Activated T-cell treated with anti-CD3 and anti-CD28 coated beads for 24 hours (primary cell): ENCODE data around the gene FTO.

Experiments used
- DNase-seq: peaks from one replicate; pipeline ENCODE4 v3.0.0-alpha.2; 2020; ENCODE audit warnings: low read depth

FTO gene

DNA sequence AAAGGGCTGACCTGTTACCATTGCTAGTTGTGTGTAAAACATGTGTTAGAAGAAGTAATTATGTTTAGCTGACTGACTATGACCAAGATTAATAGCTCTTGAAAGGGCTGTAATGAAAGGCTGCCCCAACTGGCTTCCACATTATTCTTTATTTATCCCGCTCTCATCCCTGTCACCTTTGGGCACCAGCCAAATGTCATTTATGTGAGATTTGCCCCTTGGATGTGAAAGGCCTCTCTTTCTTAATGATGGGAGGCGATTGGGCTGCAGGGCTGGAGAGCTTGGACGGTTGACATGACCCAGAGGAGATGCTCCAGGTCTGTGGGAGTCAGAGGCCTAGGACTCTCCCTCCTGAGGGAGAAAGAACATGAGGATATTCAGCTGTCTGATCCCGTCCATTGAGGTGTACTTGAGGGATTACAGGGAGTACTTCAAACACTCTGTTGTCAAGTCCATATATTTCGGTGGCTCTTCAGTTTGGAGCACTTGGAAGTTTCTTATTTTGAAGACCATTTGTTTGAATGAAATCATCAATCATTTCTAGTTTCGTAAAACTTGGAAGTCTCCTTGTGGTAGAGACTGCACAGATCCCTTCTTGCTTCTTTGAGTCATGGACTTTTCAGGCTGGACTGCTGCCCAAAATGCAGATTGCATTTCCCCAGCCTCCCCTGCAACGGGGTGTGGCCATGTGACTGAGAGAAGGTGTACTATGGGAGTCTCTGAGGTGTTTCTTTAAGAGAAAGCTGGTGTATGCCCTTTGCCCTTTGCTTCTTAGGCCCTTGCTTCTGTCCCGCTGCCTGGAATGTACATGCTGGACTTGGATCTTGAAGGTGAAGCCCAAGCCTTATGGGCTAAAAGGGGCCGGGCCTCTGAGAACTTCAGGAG is 51.3 kb downstream of the FTO start:
- no peak for DNase-seq

DNA sequence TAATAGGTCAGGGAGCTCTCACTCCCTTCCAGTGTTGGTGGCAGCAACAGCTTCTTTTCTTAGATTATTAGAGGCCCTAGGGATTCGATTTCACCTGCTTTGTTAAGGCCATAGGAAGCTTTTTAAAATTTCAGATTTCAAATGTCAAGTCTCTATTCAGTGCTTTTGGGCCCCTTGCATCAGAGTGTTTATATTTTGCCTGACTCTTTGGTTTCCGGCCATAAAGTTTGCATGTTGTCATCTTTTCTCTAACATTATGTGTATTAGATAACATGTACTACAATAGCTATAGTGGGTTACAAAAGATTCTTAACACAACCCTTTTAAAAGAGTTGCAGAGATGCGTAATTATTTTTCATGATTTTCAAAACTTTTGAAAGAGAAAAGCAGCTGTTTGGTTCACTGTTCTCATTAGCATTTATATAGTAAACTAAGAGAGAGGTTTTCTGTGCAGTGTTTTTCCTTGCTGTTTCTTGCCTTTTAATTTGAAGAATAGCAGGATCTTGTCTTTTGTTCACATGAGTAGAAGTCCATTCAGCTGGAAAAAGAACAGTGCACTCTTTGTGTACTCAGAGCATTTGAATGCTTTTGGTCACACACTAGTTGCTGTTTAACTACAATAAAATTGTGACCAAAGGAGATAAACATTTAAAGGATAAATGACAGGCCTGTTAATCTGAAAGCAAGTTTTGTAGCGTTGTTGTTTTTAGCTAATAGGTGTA is 52.5 kb downstream of the FTO start:
- DNase-seq = no peak

DNA sequence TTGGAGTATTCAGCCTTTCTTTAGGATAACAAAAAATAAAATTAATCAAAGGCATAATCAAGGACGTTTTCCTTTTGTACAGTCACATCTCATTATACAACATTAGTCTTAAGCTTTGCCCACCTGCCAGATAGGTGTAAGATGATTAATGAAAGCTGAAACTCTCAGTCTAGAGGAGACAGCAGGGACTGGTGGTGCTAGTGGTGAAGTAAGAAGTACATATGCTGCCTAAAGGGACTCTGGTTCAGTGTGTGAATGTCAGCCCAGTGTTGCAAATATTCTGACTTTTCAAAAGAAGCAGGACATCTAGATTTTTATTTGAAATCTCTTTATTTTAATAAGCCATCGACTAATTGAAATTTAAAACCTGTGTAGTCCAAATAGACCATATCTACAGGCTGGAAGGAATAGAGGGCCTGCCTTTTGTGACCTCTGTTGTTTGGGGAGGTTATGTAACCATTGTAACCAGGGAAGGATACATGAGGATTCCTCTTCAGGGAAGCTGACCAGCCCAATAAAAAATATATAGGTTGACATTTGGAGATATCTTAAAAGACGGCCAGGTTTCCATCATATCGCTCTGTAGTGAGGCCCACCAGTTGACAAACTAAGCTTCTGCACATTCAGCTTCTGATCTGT is 54.1 kb downstream of the FTO start:
- no peak for DNase-seq

DNA sequence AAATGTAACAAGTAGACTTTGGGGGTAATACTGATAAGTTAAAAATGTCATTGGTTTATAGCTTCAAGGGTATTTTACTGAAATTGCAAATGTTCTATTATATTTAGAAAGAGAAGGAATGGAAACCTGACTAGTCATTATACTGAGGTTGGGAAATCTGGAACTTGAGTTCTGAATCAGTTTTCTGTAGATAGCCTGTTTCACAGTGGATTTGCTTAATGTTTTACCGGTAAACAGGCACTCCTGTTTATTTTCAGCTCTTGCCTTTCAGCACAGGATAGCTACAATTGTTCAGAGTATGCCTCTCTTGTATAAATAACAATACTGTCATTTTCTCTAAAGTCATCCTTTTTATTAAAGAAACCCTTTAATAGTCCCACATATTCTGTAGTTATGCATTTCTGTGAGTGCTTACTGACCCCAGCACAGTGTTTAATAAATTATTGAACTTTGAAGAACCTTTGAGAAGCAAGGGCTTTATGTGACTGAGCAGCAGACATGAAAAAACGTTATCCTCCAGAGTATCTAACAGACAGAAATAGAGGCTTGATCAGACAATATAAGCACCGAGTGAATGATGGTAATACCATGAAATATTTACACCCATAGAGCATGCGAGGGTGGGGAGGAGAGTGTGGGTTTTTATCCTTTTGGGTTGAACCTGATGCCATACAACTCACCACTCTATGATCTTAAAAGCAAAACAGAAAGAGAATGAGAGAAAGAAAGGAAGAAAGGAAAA is 58.2 kb downstream of the FTO start:
- DNase-seq = no peak

DNA sequence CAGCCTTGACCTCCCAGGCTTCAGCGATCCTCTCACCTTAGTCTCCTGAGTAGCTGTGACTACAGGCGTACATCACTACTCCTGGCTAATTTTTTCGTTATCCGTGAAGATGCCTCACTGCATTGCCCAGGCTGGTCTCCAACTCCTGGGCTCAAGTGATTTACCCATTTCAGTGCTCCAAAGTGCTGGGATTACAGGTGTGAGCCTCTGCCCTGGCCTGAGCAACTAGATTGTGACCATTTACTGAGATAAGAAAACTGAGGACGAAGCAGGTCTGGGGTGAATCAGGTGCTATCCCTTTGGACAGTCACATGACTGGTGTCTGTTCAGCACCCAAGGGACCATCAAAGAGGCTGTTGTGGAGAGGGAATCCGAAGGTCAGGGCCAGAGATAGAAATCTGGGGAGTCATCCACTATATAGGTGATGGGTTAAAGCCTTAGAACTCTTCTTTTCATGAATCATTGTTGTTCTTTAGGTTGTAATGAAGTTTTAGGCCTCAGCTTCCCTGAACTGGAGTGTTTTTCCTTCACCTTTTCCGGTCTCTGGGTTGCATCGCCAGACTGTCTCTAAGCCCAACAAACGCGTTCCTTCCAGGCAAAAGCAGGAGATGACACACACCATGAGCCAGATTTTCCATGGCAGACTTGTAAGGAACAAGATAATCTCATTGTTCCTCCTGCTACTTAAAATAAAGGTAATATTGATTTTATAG is 62.5 kb downstream of the FTO start:
- no peak for DNase-seq

DNA sequence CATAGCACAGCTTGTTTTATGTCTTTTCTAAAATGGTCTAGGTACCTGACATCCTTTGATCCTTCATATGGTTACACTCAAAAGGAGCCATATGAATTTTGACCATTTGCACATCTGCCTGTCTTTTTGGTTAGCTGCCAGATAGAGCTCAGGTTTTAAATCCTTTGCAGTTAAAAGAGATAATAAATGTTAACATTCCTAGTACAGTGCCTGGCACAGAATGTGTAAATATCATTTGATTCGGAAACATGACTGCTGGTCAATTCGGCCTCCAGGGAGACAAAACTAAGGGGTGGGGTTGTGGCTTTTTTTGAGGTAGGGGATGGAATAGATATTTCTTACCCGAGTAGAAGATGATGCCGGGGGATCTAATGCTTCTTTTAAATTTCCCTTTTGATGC is 64.2 kb downstream of the FTO start:
- DNase-seq = no peak

DNA sequence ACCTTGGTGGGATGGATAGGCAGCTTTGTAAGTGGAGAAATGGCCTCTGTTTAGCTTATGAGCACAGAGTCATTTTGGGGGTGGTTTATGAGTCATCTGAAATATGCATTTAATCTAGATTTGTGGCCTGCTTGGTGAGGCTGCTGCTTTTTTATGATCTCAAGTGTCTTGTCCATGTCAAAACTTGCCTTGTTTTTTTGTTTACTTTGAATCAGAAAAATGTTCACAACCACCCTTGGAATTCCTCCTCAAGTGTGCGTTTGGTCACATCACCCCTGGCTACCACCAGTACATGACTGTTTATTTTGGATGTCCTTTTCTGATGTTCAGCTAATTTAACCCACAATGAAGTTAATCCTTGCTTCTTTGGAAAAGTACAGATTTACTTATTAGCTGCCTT is 64.6 kb downstream of the FTO start:
- no peak for DNase-seq

DNA sequence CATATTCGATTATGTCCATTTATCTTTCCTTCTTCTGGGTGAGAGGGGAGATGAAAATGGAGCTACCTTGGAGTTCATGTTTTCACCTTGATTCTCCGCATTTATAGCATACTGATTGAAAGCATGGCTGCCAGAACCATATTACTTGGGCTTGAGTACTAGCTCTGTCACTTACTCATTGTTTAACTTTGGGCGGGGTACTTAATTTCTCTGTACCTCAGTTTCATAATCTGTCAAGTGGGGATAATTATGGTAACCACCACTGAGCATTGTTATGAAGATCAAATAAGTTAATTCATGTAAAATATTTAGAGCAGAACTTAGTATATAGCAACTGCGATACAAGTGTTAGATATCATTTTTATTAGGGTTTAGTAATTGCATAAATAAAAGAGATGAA is 65.2 kb downstream of the FTO start:
- no peak for DNase-seq

DNA sequence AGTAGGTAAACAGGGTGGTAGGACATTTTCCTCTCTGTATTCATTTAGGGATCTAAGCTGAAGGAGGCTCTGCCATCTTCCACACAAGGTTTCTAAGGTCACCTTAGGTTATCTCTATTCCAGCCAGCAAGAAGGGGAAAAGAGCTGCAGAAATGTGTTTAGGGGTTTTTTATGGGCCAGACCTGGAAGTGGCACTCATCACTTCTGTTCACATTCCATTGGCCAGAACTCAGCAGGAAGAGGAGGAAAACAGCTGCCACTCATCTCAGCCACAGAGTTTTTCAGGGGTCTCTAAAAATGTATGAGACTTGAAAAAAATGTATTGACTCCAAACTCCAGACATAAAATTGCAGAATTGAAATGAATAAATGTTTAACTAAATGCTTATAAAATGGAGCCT is 65.8 kb downstream of the FTO start:
- no peak for DNase-seq

DNA sequence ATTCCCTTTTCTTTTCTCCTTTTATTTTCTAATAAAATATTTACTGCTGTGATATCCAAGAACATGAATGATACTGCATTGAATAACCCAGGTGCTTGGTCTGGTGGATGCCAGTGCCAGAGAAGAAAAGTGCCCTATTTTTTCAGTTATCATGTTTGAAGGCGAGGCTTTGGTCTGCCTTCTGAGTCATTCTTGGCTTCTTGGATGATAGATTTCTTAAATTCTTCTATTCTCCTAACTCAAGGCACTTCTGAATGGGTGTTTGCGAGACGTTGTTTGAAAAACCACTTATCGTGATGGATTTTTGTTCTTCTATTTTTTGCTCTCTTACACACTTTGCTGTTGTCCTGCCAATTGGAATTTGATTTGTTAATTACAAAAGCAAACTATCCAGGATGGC is 66.7 kb downstream of the FTO start:
- DNase-seq = no peak

DNA sequence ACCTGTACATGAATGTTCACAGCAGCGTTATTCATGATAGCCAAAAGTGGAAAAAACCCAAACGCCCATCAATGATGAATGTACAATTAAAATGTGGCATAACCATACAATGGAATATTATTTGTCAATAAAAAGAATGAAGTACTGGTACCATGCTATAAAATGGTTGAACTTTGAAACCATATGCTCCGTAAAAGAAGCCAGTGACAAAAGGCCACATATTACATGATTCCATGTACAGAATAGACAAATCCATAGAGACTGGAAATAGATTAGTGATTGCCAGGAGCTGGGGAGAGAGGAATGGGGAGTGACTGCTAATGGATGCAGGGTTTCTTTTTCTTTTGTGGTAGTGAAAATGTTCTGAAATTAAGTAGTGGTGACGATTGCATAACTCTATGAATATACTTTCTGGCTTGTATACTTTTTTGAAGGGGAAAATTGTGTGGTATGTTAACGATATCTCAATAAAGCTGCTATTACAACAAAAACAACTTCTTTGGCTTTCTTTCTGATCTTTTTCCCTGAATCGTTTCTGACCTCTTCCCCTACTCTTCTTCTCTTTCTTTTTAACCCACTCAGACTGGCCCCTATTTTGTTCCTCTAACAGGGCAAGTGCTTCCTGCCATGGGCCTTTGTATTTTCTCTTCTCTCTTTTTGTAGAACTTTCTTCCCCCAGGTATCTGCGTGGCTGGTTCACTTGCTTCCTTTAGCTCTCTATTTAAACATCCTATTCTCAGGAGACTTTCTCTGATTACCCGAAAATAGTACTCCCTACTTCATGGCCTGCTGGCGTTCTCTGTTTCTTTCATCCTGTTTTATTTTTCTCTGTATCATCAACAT is 67.9 kb downstream of the FTO start:
- no peak for DNase-seq

DNA sequence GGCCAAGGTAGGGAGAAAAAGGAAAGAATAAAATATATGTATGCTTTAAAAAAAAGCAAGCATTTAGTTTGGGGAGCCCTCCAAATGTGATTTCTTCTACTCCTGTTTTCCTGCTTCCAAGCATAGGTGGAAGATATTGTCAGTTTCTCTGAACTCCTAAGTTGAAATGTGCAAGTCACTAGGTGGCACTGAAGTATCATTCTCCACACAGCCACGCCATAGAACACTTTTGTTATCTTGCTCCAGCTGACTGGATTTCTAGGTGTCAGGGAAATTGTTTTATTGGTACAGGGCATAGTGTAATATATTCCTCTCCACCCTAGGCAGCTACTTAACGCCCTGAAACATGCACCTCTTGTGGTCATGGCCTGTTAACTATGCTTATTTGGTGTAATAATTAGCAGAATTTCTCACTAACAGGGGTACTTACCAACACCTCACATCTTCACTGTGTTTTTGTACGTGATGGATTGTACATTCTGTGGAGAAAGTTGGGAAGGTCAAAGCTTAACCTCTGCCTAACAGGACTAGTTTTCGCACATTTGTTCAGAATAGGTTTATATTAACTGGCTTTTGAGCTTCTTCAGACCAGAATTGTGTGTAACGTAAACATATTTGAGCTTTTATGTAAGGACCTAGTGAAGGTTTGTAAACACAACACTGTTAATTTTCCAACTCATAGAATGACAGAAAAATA is 69.3 kb downstream of the FTO start:
- no peak for DNase-seq

DNA sequence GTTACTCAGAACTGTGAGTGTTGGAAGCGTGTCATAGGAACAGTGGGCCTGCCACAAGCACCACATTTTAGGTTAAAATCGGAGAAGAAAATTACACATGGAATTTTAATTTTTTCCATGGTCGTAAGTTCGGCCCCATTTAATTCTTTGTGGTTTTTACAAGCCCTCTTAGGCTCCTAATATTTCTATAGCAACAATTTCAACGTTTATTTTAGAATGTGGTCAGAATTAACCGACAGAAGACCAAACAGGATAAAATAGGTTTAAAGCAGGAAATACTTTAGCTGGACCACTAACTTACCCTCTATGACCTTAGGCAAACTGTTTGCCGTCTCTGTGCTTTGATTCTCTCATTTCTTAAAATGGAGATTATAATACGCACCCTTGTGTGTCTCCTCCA is 69.9 kb downstream of the FTO start:
- no peak for DNase-seq

DNA sequence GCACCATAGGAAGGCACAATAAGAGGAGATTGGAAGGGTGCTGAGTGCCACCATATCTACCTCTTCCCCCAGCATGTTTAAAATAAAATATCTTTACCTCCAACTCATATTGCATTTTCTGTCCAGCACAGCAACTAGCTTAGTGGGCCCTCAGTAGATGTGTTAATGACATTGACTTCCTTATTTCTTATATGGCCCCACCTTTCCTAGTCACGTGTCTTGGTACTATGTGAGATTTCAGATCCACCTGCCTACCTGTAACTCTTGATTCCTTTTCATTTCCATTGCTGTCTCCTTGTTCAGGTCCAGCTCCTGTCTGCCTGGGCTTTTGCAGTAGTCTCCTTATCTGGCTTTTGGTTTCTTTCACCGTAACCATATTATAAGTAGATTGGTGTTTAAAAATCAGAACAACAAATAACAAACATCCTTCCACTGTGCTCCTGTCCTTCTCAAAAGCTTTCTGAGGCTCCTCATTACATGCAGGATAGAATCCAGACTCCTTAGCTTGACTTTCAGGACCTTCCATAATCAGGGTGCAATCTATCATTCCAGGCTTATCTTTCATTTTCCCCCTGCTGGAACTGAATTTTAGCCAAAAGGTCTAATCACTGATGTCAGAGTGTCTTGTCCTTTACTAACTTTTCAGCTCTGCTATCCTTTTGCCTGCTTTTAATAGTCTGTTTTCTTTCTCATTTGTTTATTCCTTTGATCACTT is 71.3 kb downstream of the FTO start:
- no peak for DNase-seq

DNA sequence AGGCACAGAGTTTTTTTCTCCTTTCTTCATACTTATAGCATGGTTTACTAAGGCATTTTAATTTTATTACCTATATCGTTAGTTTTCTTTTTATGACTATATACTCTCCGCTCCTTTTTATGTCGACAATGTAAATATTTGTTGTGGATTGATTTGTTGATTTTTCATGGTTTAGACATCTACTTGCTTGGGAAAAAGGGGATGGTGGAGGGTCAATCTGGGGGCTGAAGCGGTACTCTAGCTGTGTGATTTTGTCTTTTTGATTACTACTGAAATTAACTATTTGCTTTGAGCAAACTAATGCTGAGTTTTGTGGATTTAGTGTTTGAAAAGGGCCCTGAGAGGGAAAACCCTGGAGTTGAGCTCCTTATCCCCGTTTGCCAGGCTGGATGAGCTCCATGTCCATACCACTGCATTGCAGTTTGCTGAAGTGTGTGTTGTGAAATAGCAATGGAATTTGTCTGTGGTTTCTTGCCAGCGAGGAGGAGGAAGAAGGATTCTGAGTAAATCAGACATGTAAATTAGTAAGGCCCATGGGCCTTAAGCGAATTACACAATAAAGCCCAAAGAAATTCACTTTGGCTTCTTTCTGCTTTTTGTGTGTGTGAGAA is 72.0 kb downstream of the FTO start:
- no peak for DNase-seq

DNA sequence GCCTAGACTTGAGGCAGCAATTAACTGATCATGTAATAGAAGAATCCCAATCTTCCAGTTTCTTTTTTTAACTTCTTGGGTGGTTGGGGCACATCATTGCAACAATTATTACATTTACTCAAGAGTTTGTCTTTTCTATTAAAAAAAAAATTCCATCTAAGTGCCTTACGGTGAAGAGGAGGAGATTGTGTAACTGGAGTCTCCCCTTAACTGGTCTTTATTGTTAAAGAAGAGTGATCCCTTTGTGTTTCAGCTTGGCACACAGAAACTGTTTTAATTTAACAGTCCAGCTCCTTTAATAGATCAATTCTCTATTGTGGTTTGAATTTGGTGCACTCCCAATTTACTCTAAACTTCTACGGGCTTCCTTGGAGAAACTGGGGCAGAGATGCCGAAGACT is 75.2 kb downstream of the FTO start:
- no peak for DNase-seq

DNA sequence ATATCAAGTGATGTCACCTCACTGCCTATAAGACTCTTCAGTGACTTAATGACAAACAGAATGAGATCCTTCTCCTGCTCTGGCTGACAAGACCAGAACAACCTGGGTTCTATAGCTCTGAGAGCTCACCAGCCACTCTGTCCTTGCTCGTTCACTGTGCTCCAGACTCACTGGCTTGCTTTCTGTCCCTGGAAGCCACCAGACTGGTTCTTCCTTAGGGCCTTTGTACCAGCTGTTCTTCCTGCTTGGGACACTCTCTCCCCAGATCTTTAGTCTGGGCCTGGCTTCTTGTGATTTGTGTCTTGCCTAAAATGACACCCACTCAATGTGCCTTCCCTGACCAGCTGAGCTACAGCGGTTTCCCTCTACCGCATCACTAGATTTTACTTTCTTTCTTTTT is 76.1 kb downstream of the FTO start:
- no peak for DNase-seq

DNA sequence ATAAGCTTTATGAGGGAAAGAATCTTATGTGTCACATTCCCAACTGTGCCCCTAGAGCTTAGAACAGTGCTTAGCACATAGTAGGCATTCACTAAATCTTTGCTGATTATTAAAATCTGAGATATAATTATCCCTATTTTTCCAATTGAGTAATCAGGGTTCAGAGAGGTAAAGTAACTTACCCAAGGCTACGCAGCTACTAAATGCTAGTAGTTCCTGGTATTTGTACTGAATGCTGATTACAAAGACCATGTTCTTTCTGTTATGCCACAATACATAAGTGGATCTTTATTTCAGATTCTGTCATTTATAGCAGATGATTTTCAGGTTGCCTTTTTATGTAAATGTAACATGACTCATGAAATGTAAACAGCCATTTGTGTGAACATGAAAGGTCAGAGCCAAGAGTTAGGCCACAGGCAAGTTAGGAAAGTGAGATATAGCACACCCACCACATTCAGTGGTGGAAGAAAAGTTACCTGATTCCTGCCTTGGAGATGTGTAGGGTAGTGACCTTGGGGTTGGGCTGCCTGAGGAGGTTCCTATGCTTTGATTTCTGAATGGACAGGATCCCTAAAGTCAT is 77.2 kb downstream of the FTO start:
- no peak for DNase-seq

DNA sequence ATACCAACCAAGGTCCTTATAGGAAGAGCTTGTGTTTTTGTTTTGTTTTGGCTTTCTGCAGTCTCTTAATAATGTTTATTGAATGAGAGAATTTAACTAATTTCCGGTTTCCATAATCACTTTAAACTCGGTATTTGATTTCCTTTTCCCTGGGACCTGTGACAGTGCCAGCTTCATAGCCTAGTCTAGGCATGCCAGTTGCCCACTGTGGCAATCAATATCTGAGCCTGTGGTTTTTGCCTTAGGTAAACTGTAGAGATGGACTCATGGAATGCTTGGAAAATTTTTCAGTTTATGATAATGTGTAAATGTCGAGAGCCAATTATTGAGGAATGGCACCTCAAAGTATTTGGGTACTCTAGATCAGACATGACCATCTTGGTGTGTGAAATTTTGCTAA is 78.2 kb downstream of the FTO start:
- DNase-seq = no peak
